A673 (cell line): ENCODE measurements around the gene ADAMTS7.

Experiments used
- EZH2 ChIP-seq: fragments of 200-600 bp; sonication (generic); IDR thresholded peaks from 2 replicates; pipeline ENCODE4 v1.6.1; 2017; ENCODE audit warnings: borderline replicate concordance, low read depth, mild to moderate bottlenecking, mixed read lengths, antibody characterized with exemption, low read length; ENCODE audit not compliant: poor library complexity, severe bottlenecking
- TF ChIP-seq, protein P1 (sequence below): fragments of 300-800, 200-600 bp; sonication (generic); conservative IDR thresholded peaks from 2 replicates; pipeline ENCODE4 v1.5.1; 2017; ENCODE audit warnings: low read depth, mild to moderate bottlenecking, antibody characterized with exemption, low read length, moderate library complexity, mixed read lengths

DNA sequence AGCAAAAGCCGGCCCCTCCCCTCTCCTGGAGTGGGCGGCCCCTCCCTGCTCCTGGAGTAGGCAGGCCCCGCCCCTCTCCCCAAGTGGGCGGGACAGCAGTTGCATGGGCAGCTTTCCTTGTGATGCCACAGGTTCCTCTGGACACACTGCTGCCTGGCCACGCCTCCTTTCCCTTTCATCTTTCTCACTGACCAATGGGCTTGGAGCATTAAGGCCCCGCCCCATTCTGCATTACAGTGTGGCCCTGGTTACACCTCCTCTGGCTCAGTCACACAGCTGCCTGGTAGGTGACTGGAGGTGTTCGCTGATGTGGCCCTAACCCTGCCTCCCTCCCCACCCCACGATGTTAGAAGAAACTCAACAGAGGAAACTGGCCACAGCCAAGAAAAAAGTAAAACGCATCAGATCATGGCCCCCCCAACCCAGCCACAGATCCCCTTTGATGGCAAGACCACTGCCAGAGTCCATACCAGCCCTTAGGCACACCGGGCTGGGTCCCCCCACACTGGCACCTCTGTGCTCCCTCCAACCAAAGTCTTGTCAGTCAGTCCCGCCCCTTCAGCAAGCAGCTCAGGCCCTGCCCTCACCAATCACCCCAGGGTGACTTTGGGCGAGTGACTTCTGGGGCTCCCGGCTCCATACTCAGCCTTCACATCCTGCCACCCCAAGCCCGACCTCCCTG lies 84.3 kb downstream of the ADAMTS7 start:
- TF ChIP-seq, protein P1, sequence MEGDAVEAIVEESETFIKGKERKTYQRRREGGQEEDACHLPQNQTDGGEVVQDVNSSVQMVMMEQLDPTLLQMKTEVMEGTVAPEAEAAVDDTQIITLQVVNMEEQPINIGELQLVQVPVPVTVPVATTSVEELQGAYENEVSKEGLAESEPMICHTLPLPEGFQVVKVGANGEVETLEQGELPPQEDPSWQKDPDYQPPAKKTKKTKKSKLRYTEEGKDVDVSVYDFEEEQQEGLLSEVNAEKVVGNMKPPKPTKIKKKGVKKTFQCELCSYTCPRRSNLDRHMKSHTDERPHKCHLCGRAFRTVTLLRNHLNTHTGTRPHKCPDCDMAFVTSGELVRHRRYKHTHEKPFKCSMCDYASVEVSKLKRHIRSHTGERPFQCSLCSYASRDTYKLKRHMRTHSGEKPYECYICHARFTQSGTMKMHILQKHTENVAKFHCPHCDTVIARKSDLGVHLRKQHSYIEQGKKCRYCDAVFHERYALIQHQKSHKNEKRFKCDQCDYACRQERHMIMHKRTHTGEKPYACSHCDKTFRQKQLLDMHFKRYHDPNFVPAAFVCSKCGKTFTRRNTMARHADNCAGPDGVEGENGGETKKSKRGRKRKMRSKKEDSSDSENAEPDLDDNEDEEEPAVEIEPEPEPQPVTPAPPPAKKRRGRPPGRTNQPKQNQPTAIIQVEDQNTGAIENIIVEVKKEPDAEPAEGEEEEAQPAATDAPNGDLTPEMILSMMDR = no peak
- TF ChIP-seq EZH2 = no peak
